Adipocyte (in vitro differentiated cells): ENCODE results near the gene GLIS2.

Source experiments
- DNase-seq: peaks from one replicate; pipeline ENCODE4 v3.0.0-alpha.2; 2015; ENCODE audit warnings: low read depth
- H3K27me3 ChIP-seq: replicated peaks from 2 replicates; pipeline ENCODE4 v1.7.0; 2013; ENCODE audit warnings: mild to moderate bottlenecking, low read length, moderate library complexity; ENCODE audit not compliant: control insufficient read depth, insufficient read depth
- H3K36me3 ChIP-seq: 2 replicates; pipeline ENCODE4 v1.7.0; 2013; ENCODE audit warnings: low read length, mild to moderate bottlenecking, moderate library complexity; ENCODE audit not compliant: control insufficient read depth, insufficient read depth, severe bottlenecking
- H3K4me1 ChIP-seq: 2 replicates; pipeline ENCODE4 v1.7.0; 2013; ENCODE audit warnings: mild to moderate bottlenecking, low read length, moderate library complexity; ENCODE audit not compliant: control insufficient read depth, insufficient read depth
- H3K4me3 ChIP-seq: 2 replicates; pipeline ENCODE4 v1.7.0; 2013; ENCODE audit warnings: mild to moderate bottlenecking, low read length, moderate library complexity
- H3K9ac ChIP-seq: 2 replicates; pipeline ENCODE4 v1.7.0; 2013; ENCODE audit warnings: mild to moderate bottlenecking, low read length, moderate library complexity
- H3K9me3 ChIP-seq: 2 replicates; pipeline ENCODE4 v1.7.0; 2013; ENCODE audit warnings: mild to moderate bottlenecking, low read length, moderate library complexity; ENCODE audit not compliant: control insufficient read depth

GLIS2 gene

DNA sequence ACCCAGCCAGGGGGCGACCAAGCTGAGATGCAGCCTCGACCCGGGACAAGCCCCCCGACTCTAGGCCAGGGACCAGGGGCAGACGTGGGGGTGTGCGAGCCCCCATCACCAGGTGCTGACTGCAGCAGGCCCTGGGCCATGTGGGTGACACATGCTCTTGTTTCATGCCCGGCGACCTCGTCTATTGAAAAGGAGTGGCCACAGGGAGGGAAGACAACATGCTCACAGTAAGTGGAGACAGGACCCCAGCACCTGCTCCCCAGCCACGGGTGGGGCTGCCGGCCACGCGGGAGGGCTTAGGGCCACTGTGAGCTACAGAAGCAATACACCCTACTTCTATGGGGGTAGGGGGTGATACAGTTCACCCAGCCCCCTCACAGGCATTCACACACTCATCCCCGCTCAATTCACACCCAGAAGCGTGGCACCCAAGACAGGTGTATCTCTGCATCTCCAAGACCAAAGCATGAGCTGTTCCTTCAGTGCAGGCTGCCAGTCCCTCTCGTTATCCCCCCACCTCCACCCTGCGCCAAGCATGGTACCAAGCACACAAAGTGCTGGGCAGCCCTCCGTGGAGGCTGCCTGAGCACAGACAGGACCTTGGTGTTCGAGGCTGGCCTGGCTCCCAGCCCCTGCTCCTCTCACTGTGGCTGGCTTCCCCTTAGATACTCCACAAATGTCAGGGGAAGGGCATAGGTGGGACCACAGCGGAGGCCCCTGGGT is 69.4 kb downstream of the GLIS2 start:
- H3K4me3 ChIP-seq: no peak overlapping the region
- H3K36me3 ChIP-seq: peaks cover 36% of the 10 kb centered on the region
- H3K4me1 ChIP-seq: peaks cover 54% of the 10 kb centered on the region
- no peak for DNase-seq
- H3K9ac ChIP-seq: no peak overlapping the region
- H3K27me3 ChIP-seq: no peaks in the 10 kb centered on the region
- no peaks in the 10 kb centered on the region for H3K9me3 ChIP-seq

GRCh38 chr16:4385789-4386450 is 70.1 kb downstream of the GLIS2 start:
- H3K36me3 ChIP-seq: peaks cover 29% of the 10 kb centered on the region
- no peaks in the 10 kb centered on the region for H3K9me3 ChIP-seq
- H3K27me3 ChIP-seq: no peaks in the 10 kb centered on the region
- H3K4me1 ChIP-seq: peaks cover 54% of the 10 kb centered on the region
- DNase-seq: peak; percentile 54
- H3K9ac ChIP-seq: peak overlapping the region; percentile 41
- no peak overlapping the region for H3K4me3 ChIP-seq

GRCh38 chr16:4386451-4386805 is 70.6 kb downstream of the GLIS2 start:
- peak; percentile 72 for DNase-seq
- H3K4me3 ChIP-seq: no peak overlapping the region
- no peaks in the 10 kb centered on the region for H3K27me3 ChIP-seq
- H3K36me3 ChIP-seq: peaks cover 25% of the 10 kb centered on the region
- H3K9ac ChIP-seq: peak overlapping the region; percentile 41
- no peaks in the 10 kb centered on the region for H3K9me3 ChIP-seq
- H3K4me1 ChIP-seq: peaks cover 54% of the 10 kb centered on the region

DNA sequence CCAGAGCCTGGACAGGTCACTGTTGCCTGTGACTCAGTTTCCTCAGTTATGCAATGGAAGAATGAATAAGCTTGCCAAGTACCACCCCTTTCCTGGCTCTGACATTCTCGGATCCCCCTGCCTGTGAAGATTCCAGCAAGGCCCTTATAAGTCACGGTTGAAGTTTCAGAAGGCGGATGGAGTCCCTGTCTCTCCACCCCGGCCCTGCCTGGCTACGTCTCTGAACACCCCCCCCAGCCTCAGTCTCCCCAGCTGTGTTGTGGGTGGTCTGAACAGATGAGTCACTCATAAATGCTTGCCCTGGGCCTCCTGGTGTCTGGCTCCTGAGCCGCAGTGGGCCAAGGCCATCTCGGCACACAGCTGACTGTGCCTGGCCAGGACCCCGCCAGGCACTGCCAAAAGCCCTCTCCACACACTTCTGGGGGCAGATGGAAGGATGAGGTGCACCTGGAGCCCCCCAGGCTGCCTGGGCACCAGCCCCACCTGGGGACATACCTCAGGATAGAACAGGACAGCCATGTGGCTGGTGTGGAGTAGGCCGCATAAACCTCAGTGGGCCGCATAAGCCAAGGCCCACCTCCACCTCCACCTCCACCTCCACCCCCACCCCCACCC is 71.2 kb downstream of the GLIS2 start:
- Histone ChIP-seq H3K4me1 (peaks cover 54% of the 10 kb centered on the region), H3K9me3 (no peaks in the 10 kb centered on the region), H3K9ac (peak overlapping the region; percentile 58), H3K4me3 (no peak overlapping the region), H3K27me3 (no peaks in the 10 kb centered on the region), H3K36me3 (peaks cover 18% of the 10 kb centered on the region)
- DNase-seq: peak; percentile 42

GRCh38 chr16:4387781-4388180 is 71.9 kb downstream of the GLIS2 start:
- Histone ChIP-seq H3K9me3 (no peaks in the 10 kb centered on the region), H3K4me1 (peaks cover 61% of the 10 kb centered on the region), H3K4me3 (no peak overlapping the region), H3K36me3 (peaks cover 11% of the 10 kb centered on the region), H3K27me3 (no peaks in the 10 kb centered on the region), H3K9ac (peak overlapping the region; percentile 11)
- DNase-seq: no peak

DNA sequence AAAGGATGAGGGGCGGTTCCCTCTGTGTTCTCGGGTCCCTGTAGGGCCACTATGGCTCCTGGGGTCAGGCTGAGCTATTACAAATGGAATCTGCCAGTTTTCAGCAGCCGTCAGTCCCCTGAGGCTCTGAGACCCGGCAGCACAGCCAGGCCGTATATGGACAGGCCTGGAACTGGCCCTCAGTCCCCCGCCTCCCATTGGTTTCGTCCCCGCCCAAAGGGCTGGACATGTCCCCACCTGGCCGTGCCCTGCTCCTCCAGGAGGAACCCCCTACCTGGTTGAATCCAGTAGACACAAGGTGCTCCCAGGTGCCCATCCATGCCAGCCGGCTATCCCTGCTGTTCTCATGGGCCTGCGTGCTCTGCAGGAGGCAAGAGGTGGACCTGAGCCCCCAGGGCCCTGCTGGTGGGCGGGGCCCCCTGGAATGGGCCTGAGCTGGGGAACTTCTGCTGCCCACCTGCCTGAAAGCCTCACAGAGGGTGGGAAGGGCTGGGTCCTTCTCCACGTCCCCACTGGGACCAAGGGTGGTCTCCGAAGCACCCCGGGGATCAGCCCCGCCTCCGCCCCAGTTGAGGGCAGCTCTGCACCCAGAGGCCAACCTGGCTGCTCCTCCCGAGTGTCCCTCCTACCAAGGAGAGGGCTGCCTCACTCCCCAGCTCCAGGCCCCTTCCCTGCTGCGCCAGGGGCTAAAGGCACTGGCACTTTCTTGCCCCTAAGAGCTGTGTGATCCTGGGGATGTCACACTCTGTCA is 72.6 kb downstream of the GLIS2 start:
- H3K4me1 ChIP-seq: peaks cover 68% of the 10 kb centered on the region
- peak overlapping the region; percentile 39 for H3K9ac ChIP-seq
- peaks cover 5% of the 10 kb centered on the region for H3K36me3 ChIP-seq
- H3K4me3 ChIP-seq: no peak overlapping the region
- no peaks in the 10 kb centered on the region for H3K9me3 ChIP-seq
- H3K27me3 ChIP-seq: no peaks in the 10 kb centered on the region
- peak; percentile 46 for DNase-seq
